Spleen (tissue), 7 donors: Measurements from ENCODE around the gene ACOX2.

Experiments used
- CTCF ChIP-seq, 11 experiments: fragments of 200-600 bp in 7 of 11; fragments of 450-650 bp in 4 of 11; sonication (generic) in 4 of 11; IDR thresholded peaks in 8 of 11; conservative IDR thresholded peaks in 3 of 11; 1 replicate in 7 of 11; 2 replicates in 4 of 11; pipeline versions ENCODE4 v1.4.0 to v1.8.0; 2016 to 2021; ENCODE audit warnings: antibody characterized with exemption in 11 of 11, inconsistent platforms in 4 of 11, mild to moderate bottlenecking in 1 of 11
- POLR2A ChIP-seq, 3 donors: fragments of 450-650 bp; IDR thresholded peaks; one replicate each; pipeline ENCODE4 v1.5.1; 2017; ENCODE audit warnings: antibody characterized with exemption in 3 of 3, mild to moderate bottlenecking in 1 of 3
- donor health status: DM: no; HTN: no; CAD: no; lungs with moderate emphysema.
- donor health status: DM: no; HTN: no; CAD: no.
- donor health status: DM: no; HTN: no; CAD: no.

GRCh38 chr3:58474967-58475578 lies 61.9 kb downstream of the ACOX2 start:
- TF ChIP-seq CTCF (IDR thresholded peaks at IDR 0.05 in 8 of 11, conservative IDR thresholded peaks at IDR 0.05 in 3 of 11) (no peak), POLR2A (IDR thresholded peaks at IDR 0.05) (no peak)
